ENCODE results near the gene LY6G5B. TPM values are rescaled to one million over a fixed set of nuclear protein-coding genes. Genes with fewer than 3 reads are reported as not detected.
A peak's percentile ranks its signal among the peaks of the same experiment; 100 is the strongest.

Gene LY6G5B
- total RNA-seq, 1 experiment from 2014 or later: 3.4 TPM

Small RNA genes lying within 50 kb of the gene (small RNA-seq; reads per million reads assigned to genes)
- gene LY6G6D: not detected
- not detected for gene MIR4646
- gene MIR6832: not detected
- not detected for gene RF00019
- gene SNORA38: 4.7 reads per million, percentile 84 among the genes with 10 or more reads in this experiment

Other genes starting within 250 kb of the LY6G5B start
- 6.1 and 7.0 TPM in 2 replicates for gene MICB, start 171.8 kb upstream of the LY6G5B start, total RNA-seq (2014; rRNA removed; shearing (Covaris generic))
- not detected in 2 replicates for gene MCCD1, start 141.0 kb upstream of the LY6G5B start, total RNA-seq (2014; rRNA removed; shearing (Covaris generic))
- 495 and 540 TPM in 2 replicates for gene DDX39B, start 128.0 kb upstream of the LY6G5B start, total RNA-seq (2014; rRNA removed; shearing (Covaris generic))
- 0.26 and 1.9 TPM in 2 replicates for gene ATP6V1G2, start 123.4 kb upstream of the LY6G5B start, total RNA-seq (2014; rRNA removed; shearing (Covaris generic))
- gene NFKBIL1, start 122.4 kb upstream of the LY6G5B start, total RNA-seq (2014; rRNA removed; shearing (Covaris generic)): 32.6 and 37.2 TPM in 2 replicates
- gene LTA, start 97.7 kb upstream of the LY6G5B start, total RNA-seq (2014; rRNA removed; shearing (Covaris generic)): not detected in 2 replicates
- 0.19 TPM in 1 of 2 replicates, not detected in the other for gene TNF, start 94.4 kb upstream of the LY6G5B start, total RNA-seq (2014; rRNA removed; shearing (Covaris generic))
- gene LTB, start 87.6 kb upstream of the LY6G5B start, total RNA-seq (2014; rRNA removed; shearing (Covaris generic)): not detected in 2 replicates
- gene LST1, start 83.7 kb upstream of the LY6G5B start, total RNA-seq (2014; rRNA removed; shearing (Covaris generic)): not detected in 2 replicates
- gene NCR3, start 77.0 kb upstream of the LY6G5B start, total RNA-seq (2014; rRNA removed; shearing (Covaris generic)): not detected in 2 replicates
- gene AIF1, start 54.7 kb upstream of the LY6G5B start, total RNA-seq (2014; rRNA removed; shearing (Covaris generic)): not detected in 2 replicates
- 90.3 and 94.7 TPM in 2 replicates for gene PRRC2A, start 49.3 kb upstream of the LY6G5B start, total RNA-seq (2014; rRNA removed; shearing (Covaris generic))
- gene BAG6, start 17.3 kb upstream of the LY6G5B start, total RNA-seq (2014; rRNA removed; shearing (Covaris generic)): 209 and 229 TPM in 2 replicates
- gene APOM, start 14.1 kb upstream of the LY6G5B start, total RNA-seq (2014; rRNA removed; shearing (Covaris generic)): 0.19 and 2.5 TPM in 2 replicates
- 17.9 and 18.9 TPM in 2 replicates for gene C6orf47, start 9.2 kb upstream of the LY6G5B start, total RNA-seq (2014; rRNA removed; shearing (Covaris generic))
- 31.7 and 40.6 TPM in 2 replicates for gene GPANK1, start 5.0 kb upstream of the LY6G5B start, total RNA-seq (2014; rRNA removed; shearing (Covaris generic))
- gene CSNK2B, start 3.9 kb upstream of the LY6G5B start, total RNA-seq (2014; rRNA removed; shearing (Covaris generic)): 129 and 169 TPM in 2 replicates
- gene LY6G5C, start 11.1 kb downstream of the LY6G5B start, total RNA-seq (2014; rRNA removed; shearing (Covaris generic)): 0.94 TPM in 1 of 2 replicates, not detected in the other
- gene ABHD16A, start 33.3 kb downstream of the LY6G5B start, total RNA-seq (2014; rRNA removed; shearing (Covaris generic)): 25.7 and 26.1 TPM in 2 replicates
- not detected in 2 replicates for gene LY6G6F, start 36.9 kb downstream of the LY6G5B start, total RNA-seq (2014; rRNA removed; shearing (Covaris generic))
- not detected in 2 replicates for gene LY6G6D, start 45.4 kb downstream of the LY6G5B start, total RNA-seq (2014; rRNA removed; shearing (Covaris generic))
- not detected in 2 replicates for gene LY6G6C, start 51.8 kb downstream of the LY6G5B start, total RNA-seq (2014; rRNA removed; shearing (Covaris generic))
- gene MPIG6B, start 53.4 kb downstream of the LY6G5B start, total RNA-seq (2014; rRNA removed; shearing (Covaris generic)): not detected in 2 replicates
- 25.3 and 28.6 TPM in 2 replicates for gene DDAH2, start 59.3 kb downstream of the LY6G5B start, total RNA-seq (2014; rRNA removed; shearing (Covaris generic))
- 484 and 511 TPM in 2 replicates for gene CLIC1, start 66.6 kb downstream of the LY6G5B start, total RNA-seq (2014; rRNA removed; shearing (Covaris generic))
- 14.9 and 36.7 TPM in 2 replicates for gene MSH5, start 70.0 kb downstream of the LY6G5B start, total RNA-seq (2014; rRNA removed; shearing (Covaris generic))
- 13.0 and 13.2 TPM in 2 replicates for gene SAPCD1, start 92.7 kb downstream of the LY6G5B start, total RNA-seq (2014; rRNA removed; shearing (Covaris generic))
- 0.34 TPM in 2 replicates for gene VWA7, start 107.4 kb downstream of the LY6G5B start, total RNA-seq (2014; rRNA removed; shearing (Covaris generic))
- 57.3 and 58.7 TPM in 2 replicates for gene VARS1, start 125.8 kb downstream of the LY6G5B start, total RNA-seq (2014; rRNA removed; shearing (Covaris generic))
- 39.2 and 40.2 TPM in 2 replicates for gene LSM2, start 137.0 kb downstream of the LY6G5B start, total RNA-seq (2014; rRNA removed; shearing (Covaris generic))
- gene HSPA1L, start 145.3 kb downstream of the LY6G5B start, total RNA-seq (2014; rRNA removed; shearing (Covaris generic)): 0.11 and 0.50 TPM in 2 replicates
- gene HSPA1A, start 145.6 kb downstream of the LY6G5B start, total RNA-seq (2014; rRNA removed; shearing (Covaris generic)): 37.6 and 43.8 TPM in 2 replicates
- 32.0 and 46.5 TPM in 2 replicates for gene HSPA1B, start 157.8 kb downstream of the LY6G5B start, total RNA-seq (2014; rRNA removed; shearing (Covaris generic))
- gene NEU1, start 192.8 kb downstream of the LY6G5B start, total RNA-seq (2014; rRNA removed; shearing (Covaris generic)): 15.9 and 16.8 TPM in 2 replicates
- gene SLC44A4, start 209.0 kb downstream of the LY6G5B start, total RNA-seq (2014; rRNA removed; shearing (Covaris generic)): 0.37 TPM in 1 of 2 replicates, not detected in the other
- 29.6 and 34.8 TPM in 2 replicates for gene EHMT2, start 227.7 kb downstream of the LY6G5B start, total RNA-seq (2014; rRNA removed; shearing (Covaris generic))
- 5.6 and 6.4 TPM in 2 replicates for gene ZBTB12, start 232.1 kb downstream of the LY6G5B start, total RNA-seq (2014; rRNA removed; shearing (Covaris generic))